ENCODE measurements around the gene COL4A4.

GRCh38 chr2:227103583-227103982, 60.4 kb downstream of the COL4A4 start:
- TF ChIP-seq, protein P1, sequence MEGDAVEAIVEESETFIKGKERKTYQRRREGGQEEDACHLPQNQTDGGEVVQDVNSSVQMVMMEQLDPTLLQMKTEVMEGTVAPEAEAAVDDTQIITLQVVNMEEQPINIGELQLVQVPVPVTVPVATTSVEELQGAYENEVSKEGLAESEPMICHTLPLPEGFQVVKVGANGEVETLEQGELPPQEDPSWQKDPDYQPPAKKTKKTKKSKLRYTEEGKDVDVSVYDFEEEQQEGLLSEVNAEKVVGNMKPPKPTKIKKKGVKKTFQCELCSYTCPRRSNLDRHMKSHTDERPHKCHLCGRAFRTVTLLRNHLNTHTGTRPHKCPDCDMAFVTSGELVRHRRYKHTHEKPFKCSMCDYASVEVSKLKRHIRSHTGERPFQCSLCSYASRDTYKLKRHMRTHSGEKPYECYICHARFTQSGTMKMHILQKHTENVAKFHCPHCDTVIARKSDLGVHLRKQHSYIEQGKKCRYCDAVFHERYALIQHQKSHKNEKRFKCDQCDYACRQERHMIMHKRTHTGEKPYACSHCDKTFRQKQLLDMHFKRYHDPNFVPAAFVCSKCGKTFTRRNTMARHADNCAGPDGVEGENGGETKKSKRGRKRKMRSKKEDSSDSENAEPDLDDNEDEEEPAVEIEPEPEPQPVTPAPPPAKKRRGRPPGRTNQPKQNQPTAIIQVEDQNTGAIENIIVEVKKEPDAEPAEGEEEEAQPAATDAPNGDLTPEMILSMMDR (IDR thresholded peaks at IDR 0.05): no peak
- TF ChIP-seq POLR2A (IDR thresholded peaks at IDR 0.05): no peak
